Endothelial cell of umbilical vein (primary cell): ENCODE results near the gene DAB2IP. TPM values are rescaled to one million over a fixed set of nuclear protein-coding genes. Genes with fewer than 3 reads are reported as not detected.

Experiments used
- BruUV-seq: library from RNA; stranded (reverse); fragments of 400-500 nt; replicated peaks from 2 replicates; lab custom pipeline; 2021; lab: Mats Ljungman, UMichigan
- CTCF ChIA-PET: fragments of 300-600, 350-600 bp; sonication (Branson Sonifier 250); formaldehyde crosslinking; loops from one replicate; lab custom pipeline; 2021; ENCODE audit warnings: antibody characterized with exemption, inconsistent platforms; lab: Charles Lee
- POLR2A ChIA-PET: fragments of 300-600, 350-600 bp; sonication (Branson Sonifier 250); formaldehyde crosslinking; loops from one replicate; lab custom pipeline; 2021; ENCODE audit warnings: antibody characterized with exemption, inconsistent platforms; lab: Charles Lee
- DNase-seq: peaks from one replicate; pipeline ENCODE4 v3.0.0-alpha.2; 2011; ENCODE audit warnings: low read depth, low spot score
- FAIRE-seq: peaks from 2 replicates; lab custom pipeline; 2011; peaks lifted over from hg19 to GRCh38; lab: Jason Lieb, UNC
- H2AFZ ChIP-seq: 2 replicates; pipeline ENCODE4 v1.6.0; 2012; ENCODE audit warnings: low read depth, low read length, control low read depth, inconsistent platforms
- H3K27ac ChIP-seq: 2 replicates; pipeline ENCODE4 v1.5.1; 2011; ENCODE audit warnings: low read depth, mild to moderate bottlenecking, control low read depth, low read length, moderate library complexity; ENCODE audit not compliant: insufficient read depth
- H3K27me3 ChIP-seq, 2 experiments: 2 replicates each; pipeline versions ENCODE4 v1.6.0 to v1.6.1; 2011; ENCODE audit warnings: low read length in 2 of 2, mixed read lengths in 1 of 2; ENCODE audit not compliant: control insufficient read depth in 2 of 2, insufficient read depth in 2 of 2
- H3K36me3 ChIP-seq, 2 experiments: 2 replicates in 1 of 2; 3 replicates in 1 of 2; pipeline ENCODE4 v1.5.1; 2011; ENCODE audit warnings: low read length in 2 of 2, mild to moderate bottlenecking in 1 of 2, moderate library complexity in 1 of 2; ENCODE audit not compliant: control insufficient read depth in 2 of 2, insufficient read depth in 2 of 2; ENCODE audit errors: extremely low read depth in 1 of 2
- H3K4me1 ChIP-seq: 3 replicates; pipeline ENCODE4 v1.5.1; 2011; ENCODE audit warnings: mild to moderate bottlenecking, low read length; ENCODE audit not compliant: control insufficient read depth, insufficient read depth; ENCODE audit errors: extremely low read depth
- H3K4me2 ChIP-seq: 2 replicates; pipeline ENCODE4 v1.6.1; 2011; ENCODE audit warnings: low read length, control low read depth, mixed read lengths; ENCODE audit not compliant: insufficient read depth
- H3K4me3 ChIP-seq, 3 experiments: fragments of 200-600 bp in 1 of 3; sonication (generic), shearing (Covaris generic) in 1 of 3; replicated peaks in 1 of 3; 2 replicates each; pipeline ENCODE4 v1.5.1; 2011 to 2016; ENCODE audit warnings: control low read depth in 3 of 3, low read length in 3 of 3, mild to moderate bottlenecking in 2 of 3, inconsistent platforms in 1 of 3, low read depth in 1 of 3, moderate library complexity in 1 of 3; ENCODE audit not compliant: insufficient read depth in 1 of 3
- H3K79me2 ChIP-seq: 2 replicates; pipeline ENCODE4 v1.6.0; 2012; ENCODE audit warnings: low read length, inconsistent platforms; ENCODE audit not compliant: control insufficient read depth, insufficient read depth
- H3K9ac ChIP-seq: replicated peaks from 2 replicates; pipeline ENCODE3; 2011; ENCODE audit warnings: low read length, control low read depth; ENCODE audit not compliant: insufficient read depth; ENCODE audit errors: extremely low read depth
- H3K9me1 ChIP-seq: replicated peaks from 3 replicates; pipeline ENCODE4 v1.6.0; 2011; ENCODE audit warnings: mild to moderate bottlenecking, low read length; ENCODE audit not compliant: control insufficient read depth, insufficient read depth; ENCODE audit errors: extremely low read depth
- H3K9me3 ChIP-seq: replicated peaks from 2 replicates; pipeline ENCODE4 v1.5.1; 2012; ENCODE audit warnings: low read length, inconsistent platforms; ENCODE audit not compliant: control insufficient read depth, insufficient read depth
- H4K20me1 ChIP-seq: replicated peaks from 2 replicates; pipeline ENCODE3; 2011; ENCODE audit warnings: mild to moderate bottlenecking, low read length; ENCODE audit not compliant: control insufficient read depth, insufficient read depth; ENCODE audit errors: extremely low read depth
- EZH2 ChIP-seq: IDR thresholded peaks from 2 replicates; pipeline ENCODE4 v1.6.1; 2012; ENCODE audit warnings: borderline replicate concordance, low read depth, mild to moderate bottlenecking, moderate library complexity, low read length, inconsistent platforms; ENCODE audit not compliant: severe bottlenecking
- FOS ChIP-seq: IDR thresholded peaks from 2 replicates; pipeline ENCODE4 v1.6.1; 2011; ENCODE audit warnings: mild to moderate bottlenecking, low read length, moderate library complexity, borderline replicate concordance; ENCODE audit not compliant: insufficient read depth
- GATA2 ChIP-seq: IDR thresholded peaks from 2 replicates; pipeline ENCODE4 v1.7.0; 2011; ENCODE audit warnings: low read depth, mild to moderate bottlenecking, moderate library complexity, mixed read lengths, low read length; ENCODE audit not compliant: insufficient read length, insufficient read depth
- JUN ChIP-seq: IDR thresholded peaks from 2 replicates; pipeline ENCODE4 v1.6.1; 2011; ENCODE audit warnings: borderline replicate concordance, low read depth; ENCODE audit not compliant: insufficient read length, insufficient read depth
- MYC ChIP-seq: IDR thresholded peaks from one replicate; pipeline ENCODE4 v1.6.1; 2011; ENCODE audit warnings: mild to moderate bottlenecking, low read depth, low read length
- POLR2A ChIP-seq: IDR thresholded peaks from 2 replicates; pipeline ENCODE4 v1.6.1; 2012; ENCODE audit warnings: low read depth, mild to moderate bottlenecking, control low read depth, low read length
- POLR2AphosphoS5 ChIP-seq: IDR thresholded peaks from 2 replicates; pipeline ENCODE4 v1.6.1; 2012; ENCODE audit warnings: low read depth, mild to moderate bottlenecking, control low read depth, low read length, moderate library complexity; ENCODE audit not compliant: insufficient read depth
- dilution Hi-C: fragments of 300-500 bp; cut with MboI; formaldehyde crosslinking; loops from one replicate; pipeline ENCODE4 v1.15.0; 2019; ENCODE audit warnings: low sequenced_read_pairs; ENCODE audit not compliant: extremely low pct_ligation_motif_present
- intact Hi-C: fragments of 100-400 bp; cut with micrococcal nuclease; formaldehyde crosslinking; loops from one replicate; pipeline ENCODE4 v1.10.0; 2022
- polyA plus RNA-seq, 4 experiments: library from polyadenylated mRNA; depleted of rRNA in 3 of 4; stranded (reverse) in 3 of 4; unstranded in 1 of 4; fragments of >200 nt; gene quantifications; 2 replicates each; pipeline versions ENCODE4 v1.2.1 to v1.2.3, GENCODE V29; 2011 to 2012; ENCODE audit warnings: missing spikeins in 1 of 4
- total RNA-seq: library from RNA; stranded (reverse); gene quantifications from 2 replicates; pipeline ENCODE4 v1.2.3, GENCODE V29; 2021
- TF ChIP-seq, protein P1 (sequence below), 2 donors: IDR thresholded peaks; 1 replicate in 1 of 2; 2 replicates in 1 of 2; pipeline ENCODE4 v1.5.1; 2011; ENCODE audit warnings: low read length in 2 of 2, mild to moderate bottlenecking in 2 of 2, moderate library complexity in 2 of 2, control low read depth in 1 of 2, inconsistent platforms in 1 of 2, low read depth in 1 of 2; ENCODE audit not compliant: insufficient read depth in 1 of 2; ENCODE audit errors: extremely low read depth in 1 of 2
- TF ChIP-seq, protein P2 (sequence below): IDR thresholded peaks from 2 replicates; pipeline ENCODE4 v1.6.1; 2011; ENCODE audit not compliant: insufficient read depth, insufficient read length

Gene DAB2IP
- total and polyA plus RNA-seq, 2 donors (not counting 3 experiments of a cell fraction or from before 2014, with no cell fraction given), result 29.2 to 53.6 TPM

DNA sequence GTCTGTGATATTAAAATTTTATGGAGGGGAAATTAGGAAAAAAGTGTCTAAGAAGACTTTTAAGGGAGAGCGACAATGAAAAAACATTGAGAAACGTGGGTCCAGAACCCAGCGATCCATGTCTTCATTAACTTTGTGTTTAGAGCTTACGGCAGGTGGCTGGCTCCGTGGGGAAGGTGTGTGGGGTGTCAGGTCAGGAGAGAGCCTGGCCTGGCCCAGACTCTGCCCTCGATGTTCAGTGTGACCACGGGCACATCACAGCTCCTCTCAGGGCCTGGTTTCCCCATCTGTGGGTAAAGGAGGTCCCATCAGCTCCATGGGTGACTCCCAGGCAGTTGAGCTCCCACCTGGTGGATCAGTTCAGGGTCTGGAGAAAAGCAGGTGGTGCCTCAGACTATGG is 22.1 kb downstream of the DAB2IP start:
- ChIA-PET POLR2A (no interaction called here), CTCF (interaction anchor here (1.1 to 3.7 kb wide), 4 partner anchors 10 to 128 kb away, joined by 3 to 19 read pairs (median 6); no protein-coding TSS in a partner anchor)
- no peaks in the 10 kb centered on the region for H3K79me2 ChIP-seq
- H3K27ac ChIP-seq, result no peak overlapping the region
- DNase-seq (no peak), FAIRE-seq (no peak)
- H2AFZ ChIP-seq, result no peak overlapping the region
- no peaks in the 10 kb centered on the region for H3K27me3 ChIP-seq
- intact Hi-C loops, result no loop called here
- no peaks in the 10 kb centered on the region for H3K9me1 ChIP-seq
- dilution Hi-C loops, result no loop called here
- no peaks in the 10 kb centered on the region for H3K36me3 ChIP-seq
- H3K4me2 ChIP-seq, result no peak overlapping the region
- BruUV-seq, result no TSS peak
- TF ChIP-seq EZH2 (no peak), FOS (no peak), POLR2A (no peak), POLR2AphosphoS5 (no peak), MYC (no peak), JUN (no peak), GATA2 (no peak)
- TF ChIP-seq, protein P1, sequence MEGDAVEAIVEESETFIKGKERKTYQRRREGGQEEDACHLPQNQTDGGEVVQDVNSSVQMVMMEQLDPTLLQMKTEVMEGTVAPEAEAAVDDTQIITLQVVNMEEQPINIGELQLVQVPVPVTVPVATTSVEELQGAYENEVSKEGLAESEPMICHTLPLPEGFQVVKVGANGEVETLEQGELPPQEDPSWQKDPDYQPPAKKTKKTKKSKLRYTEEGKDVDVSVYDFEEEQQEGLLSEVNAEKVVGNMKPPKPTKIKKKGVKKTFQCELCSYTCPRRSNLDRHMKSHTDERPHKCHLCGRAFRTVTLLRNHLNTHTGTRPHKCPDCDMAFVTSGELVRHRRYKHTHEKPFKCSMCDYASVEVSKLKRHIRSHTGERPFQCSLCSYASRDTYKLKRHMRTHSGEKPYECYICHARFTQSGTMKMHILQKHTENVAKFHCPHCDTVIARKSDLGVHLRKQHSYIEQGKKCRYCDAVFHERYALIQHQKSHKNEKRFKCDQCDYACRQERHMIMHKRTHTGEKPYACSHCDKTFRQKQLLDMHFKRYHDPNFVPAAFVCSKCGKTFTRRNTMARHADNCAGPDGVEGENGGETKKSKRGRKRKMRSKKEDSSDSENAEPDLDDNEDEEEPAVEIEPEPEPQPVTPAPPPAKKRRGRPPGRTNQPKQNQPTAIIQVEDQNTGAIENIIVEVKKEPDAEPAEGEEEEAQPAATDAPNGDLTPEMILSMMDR (IDR thresholded peaks at IDR 0.05; ENCODE audit: extremely low read depth in 1 of 2, insufficient read depth in 1 of 2, low read depth in 1 of 2, low read length in 2 of 2), result no peak
- TF ChIP-seq, protein P2, sequence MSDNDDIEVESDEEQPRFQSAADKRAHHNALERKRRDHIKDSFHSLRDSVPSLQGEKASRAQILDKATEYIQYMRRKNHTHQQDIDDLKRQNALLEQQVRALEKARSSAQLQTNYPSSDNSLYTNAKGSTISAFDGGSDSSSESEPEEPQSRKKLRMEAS, result no peak
- no peaks in the 10 kb centered on the region for H4K20me1 ChIP-seq
- no peaks in the 10 kb centered on the region for H3K9me3 ChIP-seq
- no peak overlapping the region for H3K9ac ChIP-seq
- H3K4me3 ChIP-seq, result no peak overlapping the region
- peaks cover under 1% of the 10 kb centered on the region for H3K4me1 ChIP-seq
